Measurements from ENCODE around the gene NDUFB11.

NDUFB11 gene

DNA sequence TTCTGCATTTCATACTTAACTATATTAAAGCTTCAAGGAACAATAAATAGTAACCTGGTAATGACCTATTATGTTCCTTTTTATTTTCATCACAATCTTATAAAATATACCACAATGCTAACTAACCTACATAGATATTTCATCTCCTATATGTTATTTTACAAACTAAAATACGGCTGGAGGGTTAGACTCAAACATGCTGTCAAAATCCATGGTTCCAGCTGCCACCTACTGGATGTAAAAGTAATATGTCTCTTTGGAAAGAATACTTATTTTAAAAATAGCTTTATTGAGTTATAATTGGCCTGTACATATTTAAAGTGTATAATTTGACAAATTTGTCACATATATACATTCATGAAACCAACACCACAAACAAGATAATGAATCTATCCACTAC is 51.3 kb downstream of the NDUFB11 start:
- Mint-ChIP-seq H3K36me3 (no peaks in the 10 kb centered on the region), H3K4me3 (no peak overlapping the region), H3K4me1 (peaks cover 17% of the 10 kb centered on the region), H3K9me3 (no peaks in the 10 kb centered on the region), H3K27ac (no peak overlapping the region)
- DNase-seq (ENCODE audit: low spot score in 2 of 2) = no peak
- ATAC-seq = no peak

All from stimulated activated effector memory CD8-positive, alpha-beta T cell treated with anti-CD3 and anti-CD28 coated beads, Interleukin-12 subunit alpha, Interleukin-12 subunit beta, amount 100 ng/mL, for 72 hours (primary cell).